HG02970 (cell line): ENCODE results near the gene CXCL17.
"Not testable (repeated sequence)": the region's sequence is repeated elsewhere in the genome, so short reads cannot be mapped to it uniquely, and the experiment has no call there.

Experiments
- ATAC-seq: cut with Tn5 transposase; IDR thresholded peaks from one replicate; pipeline ENCODE4 v1.9.1; 2021; ENCODE audit warnings: mild to moderate bottlenecking, moderate library complexity, moderate number of reproducible peaks; ENCODE audit not compliant: unreplicated experiment, low FRiP score

Gene CXCL17

DNA sequence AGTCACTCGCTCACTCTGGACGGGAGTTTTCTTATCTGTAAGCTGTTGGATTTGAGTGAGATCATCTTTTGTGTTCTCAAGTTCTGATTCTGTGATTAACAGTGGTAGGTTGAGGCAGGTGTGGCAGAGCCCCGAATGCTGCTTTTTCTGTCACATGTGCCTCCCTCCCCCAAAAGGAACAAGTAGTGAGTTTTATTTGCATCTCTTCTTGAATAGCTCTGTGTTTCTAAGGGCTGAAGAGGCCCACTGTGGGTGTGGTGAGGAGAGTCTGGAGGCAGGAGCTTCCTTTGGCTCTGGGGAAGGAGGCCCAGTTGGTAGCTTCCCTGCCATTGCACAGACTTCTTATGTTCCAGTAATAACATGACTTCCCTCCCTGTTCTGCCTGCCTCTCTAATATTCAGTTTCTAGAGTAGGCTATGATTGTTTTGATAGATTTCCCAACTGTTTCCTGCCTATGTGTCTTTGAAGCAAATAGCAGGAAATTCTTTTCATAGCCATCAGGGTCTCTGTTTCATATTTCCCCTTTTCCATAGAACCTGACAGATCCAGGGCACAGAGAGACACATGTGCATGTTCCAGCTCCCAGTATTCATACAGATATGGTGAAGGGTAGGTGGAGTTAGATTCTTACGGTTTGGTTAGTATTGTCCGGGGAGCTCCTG lies 23.9 kb upstream of the CXCL17 start:
- ATAC-seq: no peak

DNA sequence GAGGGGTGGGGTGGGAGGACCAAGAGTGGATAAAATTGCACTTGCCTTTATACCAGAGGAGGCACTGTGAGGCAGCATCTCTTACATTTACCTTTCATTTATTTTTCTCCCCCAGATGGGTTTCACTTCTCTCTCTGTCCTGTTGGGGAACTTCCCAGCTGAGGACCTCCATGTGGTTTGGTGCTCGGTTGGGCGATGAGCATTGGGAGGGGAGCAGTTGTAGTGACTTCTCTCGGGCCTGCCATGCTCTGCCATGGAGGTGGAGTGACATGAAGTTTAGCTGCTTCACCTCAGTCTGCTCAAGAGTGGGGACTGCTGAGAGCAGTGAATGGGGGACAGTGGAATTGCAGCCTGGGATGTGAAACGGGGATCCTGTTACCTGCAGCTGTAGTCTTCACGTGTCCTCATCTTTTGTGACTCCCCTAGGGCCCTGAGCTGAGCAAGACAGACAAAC lies 23.1 kb upstream of the CXCL17 start:
- ATAC-seq: no peak

DNA sequence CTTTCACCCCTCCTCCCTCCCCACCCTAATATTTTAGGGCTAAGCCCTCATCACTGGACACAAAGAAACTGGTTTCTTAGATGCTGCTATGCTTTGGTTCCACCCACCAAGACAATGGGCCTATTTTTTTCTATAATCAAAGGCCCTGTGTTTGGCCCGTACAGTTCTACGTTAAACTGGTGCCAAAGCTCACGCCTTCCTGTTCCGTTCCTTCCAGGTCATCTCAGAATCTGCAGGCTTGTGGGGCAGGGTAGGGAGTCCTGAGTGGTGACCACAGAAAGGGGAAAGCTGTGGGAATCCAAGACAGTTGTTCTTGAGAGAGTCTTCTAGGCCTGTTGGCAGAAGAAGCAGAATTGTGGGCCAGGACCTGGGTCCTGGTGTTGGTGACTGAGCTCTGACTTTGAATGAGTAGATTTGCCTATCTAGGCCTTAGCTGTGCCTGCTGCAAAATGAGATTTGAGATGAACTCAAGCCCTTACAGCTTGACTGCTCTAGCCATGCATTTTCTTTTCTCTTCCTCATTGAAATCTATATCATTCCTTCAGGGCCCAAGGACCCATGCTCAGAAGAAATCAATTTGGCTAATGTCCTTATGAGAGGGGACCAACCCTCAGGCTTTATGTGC lies 19.1 kb upstream of the CXCL17 start:
- ATAC-seq: no peak

- not testable (repeated sequence) for ATAC-seq
Observed at GRCh38 chr19:42461231-42461630, 18.5 kb upstream of the CXCL17 start.

- no peak for ATAC-seq
Observed at GRCh38 chr19:42459926-42460325, 17.2 kb upstream of the CXCL17 start.

DNA sequence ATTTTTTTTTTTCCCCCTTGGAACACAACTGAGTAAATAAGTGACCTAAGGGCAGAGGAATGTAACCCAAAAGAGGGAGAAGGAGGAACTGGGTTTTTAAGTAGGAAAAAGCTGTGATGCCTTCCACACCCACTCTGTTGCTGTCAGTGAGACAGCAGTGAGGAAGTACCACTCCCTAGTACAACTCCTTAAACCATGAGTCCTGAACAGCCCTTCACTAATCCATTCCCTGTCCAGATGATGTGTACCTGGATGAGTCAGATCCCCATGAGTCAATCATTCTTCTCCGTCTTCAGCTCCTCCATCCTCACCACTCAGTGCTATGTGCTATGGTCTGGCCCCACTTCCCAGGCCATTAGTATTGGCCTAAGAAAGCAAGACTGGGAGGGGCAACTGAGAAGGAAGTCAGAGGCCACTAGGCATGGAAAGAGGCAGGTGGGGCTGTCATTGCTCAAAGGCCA lies 12.9 kb upstream of the CXCL17 start:
- ATAC-seq: no peak

DNA sequence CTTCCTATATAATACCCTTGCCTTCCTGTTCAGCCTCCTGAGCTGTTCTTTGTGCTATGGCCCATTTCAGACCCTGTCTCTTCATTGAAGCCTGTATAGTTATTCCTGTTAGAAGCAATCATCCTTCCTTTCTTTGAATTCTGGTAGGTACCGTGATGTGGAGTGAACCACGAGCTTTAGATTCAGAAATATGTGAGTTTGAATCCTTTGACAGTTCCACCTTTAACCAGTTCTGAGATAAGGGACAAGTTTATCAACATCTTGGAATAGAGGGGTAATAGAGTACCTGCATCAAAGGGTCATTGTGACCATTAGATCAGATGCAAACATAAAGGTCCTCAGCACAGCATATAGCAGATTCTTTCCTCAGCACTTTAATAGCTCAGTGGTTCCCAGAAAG lies 12.3 kb upstream of the CXCL17 start:
- no peak for ATAC-seq

- no peak for ATAC-seq
Observed at GRCh38 chr19:42452590-42452989, 9.8 kb upstream of the CXCL17 start.

DNA sequence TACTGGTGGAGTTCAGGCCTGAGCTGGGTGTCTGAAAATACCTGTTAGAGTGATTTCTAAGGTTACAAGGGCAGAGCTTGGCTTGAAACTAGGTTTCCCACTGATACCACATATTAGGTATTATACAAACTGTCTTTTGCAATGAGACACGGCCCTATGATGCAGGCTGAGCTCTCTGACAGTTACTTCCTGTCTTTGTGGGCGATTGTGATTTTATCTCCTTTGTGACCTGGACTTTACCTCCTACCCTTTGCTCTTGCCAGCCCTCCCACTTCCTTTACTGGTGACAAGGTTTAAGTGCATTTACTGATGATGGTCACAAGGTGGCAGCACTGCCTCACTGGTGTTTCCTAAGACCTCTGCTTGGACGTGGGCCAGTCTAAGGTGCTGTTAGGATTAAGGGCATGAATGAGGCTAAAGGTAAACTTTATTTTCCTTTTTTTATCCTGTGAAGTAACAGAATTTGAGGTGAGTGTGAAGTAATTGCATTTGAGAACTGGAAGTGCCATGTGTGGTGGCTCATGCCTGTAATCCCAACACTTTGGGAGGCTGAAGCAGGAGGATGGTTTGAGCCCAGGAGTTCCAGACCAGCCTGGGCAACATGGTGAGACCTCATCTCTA lies 7.7 kb upstream of the CXCL17 start:
- ATAC-seq: peak; percentile 75

DNA sequence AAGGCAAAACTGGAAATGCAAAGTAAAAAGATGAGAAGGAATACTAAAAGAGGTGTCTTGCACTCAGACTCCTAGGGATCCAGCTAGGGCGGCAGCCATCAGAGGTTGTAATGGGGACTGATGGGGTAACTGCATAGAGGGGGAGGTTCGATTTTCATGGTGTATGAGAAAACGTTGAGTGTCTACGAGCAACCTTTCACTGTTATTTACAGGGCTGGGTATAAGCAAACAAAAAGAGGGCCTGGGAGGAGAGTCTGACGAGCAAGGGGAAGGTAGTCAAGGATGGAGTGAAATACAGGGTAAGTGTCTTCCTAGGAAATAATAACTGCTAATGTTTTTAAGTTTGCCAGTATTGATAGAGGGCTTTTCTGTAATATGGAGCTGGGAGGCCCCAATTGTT lies 5.6 kb upstream of the CXCL17 start:
- not testable (repeated sequence) for ATAC-seq

GRCh38 chr19:42445948-42446347 lies 3.2 kb upstream of the CXCL17 start:
- no peak for ATAC-seq

DNA sequence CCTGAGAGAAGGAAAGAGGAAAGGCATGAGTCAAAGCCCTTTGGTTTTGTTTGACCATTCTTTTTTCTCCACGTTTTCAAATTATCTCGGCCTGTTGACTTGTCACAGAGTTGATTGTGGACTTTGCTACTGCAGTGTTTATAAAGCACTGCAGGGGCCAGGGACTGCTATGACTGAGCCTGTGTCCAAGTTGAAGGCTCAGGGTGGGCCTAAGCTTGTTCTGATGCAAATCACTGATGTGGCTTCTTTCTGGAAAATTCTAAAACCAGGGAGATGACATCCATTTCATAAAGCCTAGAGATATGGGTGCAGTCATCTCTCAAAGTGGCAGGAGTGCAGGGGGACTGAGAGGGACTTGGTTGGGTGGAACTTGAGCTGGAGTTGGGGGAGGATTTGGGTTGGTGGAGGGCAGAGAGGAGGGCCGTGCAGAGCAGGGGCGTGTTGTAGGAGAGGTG lies 1.2 kb upstream of the CXCL17 start:
- ATAC-seq: no peak

GRCh38 chr19:42441049-42441445 lies 1.7 kb downstream of the CXCL17 start:
- no peak for ATAC-seq

DNA sequence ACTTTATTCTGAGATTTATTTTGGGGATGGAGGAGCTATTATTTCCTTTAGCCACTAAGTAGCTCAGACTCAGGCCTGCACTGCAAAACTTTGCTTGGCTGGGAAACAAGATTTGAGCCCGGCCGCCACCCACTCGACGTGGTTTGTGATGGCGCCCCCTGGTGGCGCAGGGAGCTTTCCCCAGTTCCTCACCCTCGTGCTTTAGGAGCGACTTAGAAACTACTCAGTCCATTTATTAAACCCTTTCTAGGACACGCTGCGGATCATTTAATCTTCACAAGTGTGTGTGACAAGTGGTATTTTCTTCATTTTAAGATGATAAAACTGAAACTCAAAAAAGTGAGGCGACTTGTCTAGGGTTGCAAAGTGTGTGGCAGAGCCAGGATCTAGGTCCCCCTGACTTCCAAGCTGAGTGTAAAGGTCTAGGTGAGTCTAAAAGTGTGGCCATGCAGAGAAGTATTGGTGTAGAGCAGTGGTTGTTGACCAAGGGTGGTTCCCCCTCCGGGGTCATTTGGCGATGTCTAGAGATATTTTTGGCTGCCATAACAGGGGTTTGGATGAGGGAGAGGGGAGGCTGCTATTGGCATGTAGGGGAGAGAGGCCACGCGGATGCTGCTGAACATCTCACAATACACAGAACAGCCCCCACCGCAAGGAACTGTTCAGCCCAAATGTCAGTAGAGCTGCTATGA lies 2.2 kb downstream of the CXCL17 start:
- no peak for ATAC-seq

- no peak for ATAC-seq
Observed at GRCh38 chr19:42436006-42436405, 6.7 kb downstream of the CXCL17 start.

DNA sequence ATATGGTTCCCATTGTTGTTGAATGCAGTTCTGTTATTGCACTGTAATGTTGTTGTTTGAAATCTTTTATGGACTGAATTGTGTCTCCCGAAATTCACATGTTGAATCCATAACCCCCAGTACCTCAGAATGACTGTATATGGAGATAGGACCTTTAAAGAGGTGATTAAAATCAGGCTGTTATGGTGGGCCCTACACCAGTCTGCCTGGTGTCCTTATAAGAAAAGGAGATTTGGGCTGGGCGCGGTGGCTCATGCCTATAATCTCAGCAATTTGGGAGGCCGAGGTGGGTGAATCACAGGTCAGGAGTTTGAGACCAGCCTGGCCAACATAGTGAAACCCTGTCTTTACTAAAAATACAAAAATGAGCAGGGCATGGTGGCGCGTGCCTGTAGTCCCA lies 7.4 kb downstream of the CXCL17 start:
- ATAC-seq: no peak

GRCh38 chr19:42433503-42434260 lies 9.1 kb downstream of the CXCL17 start:
- ATAC-seq: no peak

GRCh38 chr19:42431486-42431885 lies 11.3 kb downstream of the CXCL17 start:
- ATAC-seq: no peak

GRCh38 chr19:42428676-42429075 lies 14.1 kb downstream of the CXCL17 start:
- no peak for ATAC-seq

GRCh38 chr19:42427313-42427712 lies 15.4 kb downstream of the CXCL17 start, which contains the start of gene LIPE:
Gene LIPE, minus strand, starts transcription at chr19:42427388. Its CDS starts 239 bp downstream, at chr19:42427149.
- ATAC-seq: no peak
